Neural progenitor cell (in vitro differentiated cells): Measurements from ENCODE around the gene USP34. TPM values are rescaled to one million over a fixed set of nuclear protein-coding genes. Genes with fewer than 3 reads are reported as not detected.

ENCODE experiments used
- DNase-seq: peaks from one replicate; pipeline ENCODE4 v3.0.0-alpha.2; 2016; ENCODE audit warnings: low spot score
- H2AFZ ChIP-seq: fragments of 200-600 bp; sonication (generic); replicated peaks from 2 replicates; pipeline ENCODE4 v1.6.1; 2016; ENCODE audit warnings: antibody characterized with exemption
- H3F3A ChIP-seq: fragments of 200-600 bp; sonication (generic); 2 replicates; pipeline ENCODE4 v1.6.1; 2016; ENCODE audit warnings: antibody characterized with exemption, low read depth
- H3K27ac ChIP-seq: fragments of 200-600 bp; sonication (generic); 2 replicates; pipeline ENCODE4 v1.5.1; 2016; ENCODE audit warnings: mild to moderate bottlenecking
- H3K27me3 ChIP-seq: fragments of 200-600 bp; sonication (generic); 2 replicates; pipeline ENCODE4 v1.6.1; 2016; ENCODE audit warnings: mild to moderate bottlenecking, moderate library complexity
- H3K36me3 ChIP-seq: fragments of 200-600 bp; sonication (generic); 2 replicates; pipeline ENCODE4 v1.5.1; 2016
- H3K4me1 ChIP-seq: fragments of 200-600 bp; sonication (generic); 2 replicates; pipeline ENCODE4 v1.6.1; 2016; ENCODE audit warnings: mixed run types
- H3K4me2 ChIP-seq: fragments of 200-600 bp; sonication (generic); 2 replicates; pipeline ENCODE4 v1.6.1; 2016
- H3K4me3 ChIP-seq: fragments of 200-600 bp; sonication (generic); 2 replicates; pipeline ENCODE4 v1.5.1; 2016
- H3K79me2 ChIP-seq: fragments of 200-600 bp; sonication (generic); 2 replicates; pipeline ENCODE4 v1.6.1; 2016; ENCODE audit warnings: low read depth
- H3K9ac ChIP-seq: fragments of 200-600 bp; sonication (generic); 2 replicates; pipeline ENCODE4 v1.6.1; 2016
- H3K9me3 ChIP-seq: fragments of 200-600 bp; sonication (generic); 2 replicates; pipeline ENCODE4 v1.5.1; 2016; ENCODE audit warnings: low read depth
- H4K20me1 ChIP-seq: fragments of 200-600 bp; sonication (generic); 2 replicates; pipeline ENCODE4 v1.6.1; 2016; ENCODE audit warnings: low read depth
- H3K27ac Mint-ChIP-seq: 3 replicates; pipeline ENCODE4 v1.8.0; 2021; ENCODE audit warnings: mixed read lengths
- H3K27me3 Mint-ChIP-seq: 2 replicates; pipeline ENCODE4 v1.8.0; 2022; ENCODE audit warnings: low read depth, mild to moderate bottlenecking, inconsistent platforms, moderate library complexity, mixed read lengths; ENCODE audit not compliant: insufficient read depth
- H3K36me3 Mint-ChIP-seq: 3 replicates; pipeline ENCODE4 v1.8.0; 2021; ENCODE audit warnings: mixed read lengths
- H3K4me1 Mint-ChIP-seq: 3 replicates; pipeline ENCODE4 v1.8.0; 2021; ENCODE audit warnings: mixed read lengths
- H3K4me3 Mint-ChIP-seq: 3 replicates; pipeline ENCODE4 v1.8.0; 2021; ENCODE audit warnings: mild to moderate bottlenecking, moderate library complexity, mixed read lengths
- H3K9me3 Mint-ChIP-seq: 3 replicates; pipeline ENCODE4 v1.8.0; 2020; ENCODE audit warnings: mixed read lengths
- CTCF ChIP-seq: fragments of 200-600 bp; sonication (generic); IDR thresholded peaks from 2 replicates; pipeline ENCODE4 v1.5.1; 2017; ENCODE audit warnings: antibody characterized with exemption, mild to moderate bottlenecking
- EZH2 ChIP-seq: fragments of 200-600 bp; sonication (generic); IDR thresholded peaks from 2 replicates; pipeline ENCODE4 v1.6.1; 2017; ENCODE audit warnings: antibody characterized with exemption, mild to moderate bottlenecking, moderate library complexity
- EZH2phosphoT487 ChIP-seq: fragments of 200-600 bp; sonication (generic); IDR thresholded peaks from 2 replicates; pipeline ENCODE4 v1.6.1; 2017; ENCODE audit warnings: antibody characterized with exemption
- total RNA-seq: library from RNA; depleted of rRNA; stranded (reverse); fragments of >200 nt; gene quantifications from 2 replicates; pipeline ENCODE4 v1.2.3, GENCODE V29; 2015; ENCODE audit warnings: low replicate concordance

Gene USP34
- total RNA-seq, 1 donor from 2014 or later = 162 TPM

GRCh38 chr2:61439241-61440002, 31.5 kb downstream of the USP34 start:
- Mint-ChIP-seq H3K9me3 (peaks cover 42% of the 10 kb centered on the region), H3K4me3 (no peak overlapping the region), H3K27ac (no peak overlapping the region), H3K27me3 (peaks cover 2% of the 10 kb centered on the region), H3K4me1 (no peaks in the 10 kb centered on the region), H3K36me3 (peaks cover 35% of the 10 kb centered on the region)
- no peak overlapping the region for H3K4me2 ChIP-seq
- no peaks in the 10 kb centered on the region for H3K4me1 ChIP-seq
- H3F3A ChIP-seq = no peaks in the 10 kb centered on the region
- peaks cover 100% of the 10 kb centered on the region for H3K79me2 ChIP-seq
- H3K27me3 ChIP-seq = no peaks in the 10 kb centered on the region
- DNase-seq = no peak
- no peak overlapping the region for H3K9ac ChIP-seq
- no peak overlapping the region for H3K27ac ChIP-seq
- H3K4me3 ChIP-seq = no peak overlapping the region
- H3K36me3 ChIP-seq = no peaks in the 10 kb centered on the region
- H2AFZ ChIP-seq = no peak overlapping the region
- no peak for TF ChIP-seq EZH2phosphoT487
- TF ChIP-seq EZH2 = no peak
- no peak for TF ChIP-seq CTCF
- peaks cover 7% of the 10 kb centered on the region for H3K9me3 ChIP-seq
- H4K20me1 ChIP-seq = peaks cover 44% of the 10 kb centered on the region

- no peak overlapping the region for H3K9ac ChIP-seq
- Mint-ChIP-seq H3K4me1 (no peaks in the 10 kb centered on the region), H3K9me3 (peaks cover 39% of the 10 kb centered on the region), H3K36me3 (peaks cover 30% of the 10 kb centered on the region), H3K27ac (no peak overlapping the region), H3K4me3 (no peak overlapping the region), H3K27me3 (peaks cover 2% of the 10 kb centered on the region)
- TF ChIP-seq CTCF = no peak
- H3K36me3 ChIP-seq = no peaks in the 10 kb centered on the region
- no peak overlapping the region for H3K4me2 ChIP-seq
- H3K4me1 ChIP-seq = no peaks in the 10 kb centered on the region
- H3K9me3 ChIP-seq = peaks cover 7% of the 10 kb centered on the region
- no peak overlapping the region for H3K27ac ChIP-seq
- no peak overlapping the region for H3K4me3 ChIP-seq
- no peak overlapping the region for H2AFZ ChIP-seq
- no peak for DNase-seq
- H3K27me3 ChIP-seq = no peaks in the 10 kb centered on the region
- H4K20me1 ChIP-seq = peaks cover 45% of the 10 kb centered on the region
- H3K79me2 ChIP-seq = peaks cover 100% of the 10 kb centered on the region
- no peaks in the 10 kb centered on the region for H3F3A ChIP-seq
Measured at GRCh38 chr2:61438670-61439069, 32.2 kb downstream of the USP34 start.

- no peaks in the 10 kb centered on the region for H3K36me3 ChIP-seq
- peaks cover 33% of the 10 kb centered on the region for H3K9me3 Mint-ChIP-seq
- no peak overlapping the region for H3K9ac ChIP-seq
- no peak for DNase-seq
- TF ChIP-seq CTCF (no peak), EZH2 (no peak)
- no peaks in the 10 kb centered on the region for H3F3A ChIP-seq
- no peak overlapping the region for H3K4me2 ChIP-seq
- no peak overlapping the region for H3K27ac ChIP-seq
- H3K9me3 ChIP-seq = peaks cover 7% of the 10 kb centered on the region
- H3K27me3 ChIP-seq = no peaks in the 10 kb centered on the region
- H3K27ac Mint-ChIP-seq = no peak overlapping the region
- H3K36me3 Mint-ChIP-seq = peaks cover 24% of the 10 kb centered on the region
- peaks cover 4% of the 10 kb centered on the region for H3K27me3 Mint-ChIP-seq
- peaks cover 100% of the 10 kb centered on the region for H3K79me2 ChIP-seq
- no peak overlapping the region for H3K4me3 ChIP-seq
- H4K20me1 ChIP-seq = peaks cover 43% of the 10 kb centered on the region
- no peak overlapping the region for H2AFZ ChIP-seq
- no peaks in the 10 kb centered on the region for H3K4me1 Mint-ChIP-seq
- H3K4me3 Mint-ChIP-seq = no peak overlapping the region
- no peaks in the 10 kb centered on the region for H3K4me1 ChIP-seq
Measured at GRCh38 chr2:61437170-61437569, 33.7 kb downstream of the USP34 start.
